HG02623 (cell line): Measurements from ENCODE around the gene SLC51A.
"Not testable (repeated sequence)": the region's sequence is repeated elsewhere in the genome, so short reads cannot be mapped to it uniquely, and the experiment has no call there.

ENCODE experiments used
- ATAC-seq: cut with Tn5 transposase; IDR thresholded peaks from one replicate; pipeline ENCODE4 v1.9.1; 2021; ENCODE audit warnings: moderate library complexity; ENCODE audit not compliant: unreplicated experiment

Gene SLC51A

GRCh38 chr3:196216089-196216564 is at the start of gene SLC51A:
SLC51A (plus strand) TSS chr3:196216534; CDS start chr3:196216713, 179 bp downstream.
- ATAC-seq, result no peak

- ATAC-seq, result no peak
Observed at GRCh38 chr3:196166741-196167140, 49.6 kb upstream of the SLC51A start.

GRCh38 chr3:196168808-196169391 is 47.4 kb upstream of the SLC51A start:
- no peak for ATAC-seq

DNA sequence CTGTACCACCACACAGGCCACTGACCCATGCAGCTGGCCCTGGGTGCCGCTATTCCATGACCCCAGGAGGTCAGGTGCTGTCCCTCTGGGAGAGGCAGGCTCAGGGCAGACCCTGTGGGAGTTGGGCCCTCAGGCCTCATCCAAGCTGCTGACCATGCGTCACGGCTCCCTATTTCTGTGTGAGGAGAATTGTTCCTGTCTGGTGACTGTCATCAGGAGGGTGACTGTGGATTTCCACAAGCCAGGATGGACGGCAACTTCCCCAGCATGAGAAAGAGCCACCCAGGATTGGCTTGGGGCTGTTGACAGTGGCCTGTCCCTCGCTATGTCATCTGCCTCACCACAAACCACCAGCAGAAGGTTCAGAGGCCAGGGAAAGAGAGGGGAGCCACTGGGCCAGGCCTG is 46.5 kb upstream of the SLC51A start:
- ATAC-seq, result no peak

- not testable (repeated sequence) for ATAC-seq
Observed at GRCh38 chr3:196170296-196170695, 46.0 kb upstream of the SLC51A start.

- ATAC-seq, result no peak
Observed at GRCh38 chr3:196174652-196175051, 41.7 kb upstream of the SLC51A start.

DNA sequence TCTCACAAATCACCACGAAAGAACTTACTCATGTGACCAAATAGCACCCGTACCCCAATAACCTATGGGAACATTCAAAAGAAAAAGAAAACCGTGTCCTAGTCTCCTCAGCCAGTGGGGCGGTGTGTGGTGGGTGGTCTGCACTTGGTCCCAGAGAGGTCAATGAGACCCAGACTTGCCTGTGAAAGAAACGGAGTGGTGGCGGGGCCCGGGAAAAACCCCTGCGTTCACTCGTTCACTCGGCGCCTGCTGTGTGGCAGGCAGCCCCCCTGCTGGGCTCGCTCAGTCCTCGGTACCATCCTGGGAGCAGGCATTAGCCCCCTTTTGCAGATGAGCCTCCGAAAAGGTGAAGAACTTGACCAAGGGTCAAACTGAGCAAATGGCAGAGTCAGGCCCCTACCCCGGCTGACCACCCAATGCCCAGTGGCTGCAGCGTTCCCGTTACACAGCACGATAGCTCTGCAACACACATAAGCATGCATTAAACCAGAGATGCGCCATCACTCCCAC is 41.2 kb upstream of the SLC51A start:
- no peak for ATAC-seq

DNA sequence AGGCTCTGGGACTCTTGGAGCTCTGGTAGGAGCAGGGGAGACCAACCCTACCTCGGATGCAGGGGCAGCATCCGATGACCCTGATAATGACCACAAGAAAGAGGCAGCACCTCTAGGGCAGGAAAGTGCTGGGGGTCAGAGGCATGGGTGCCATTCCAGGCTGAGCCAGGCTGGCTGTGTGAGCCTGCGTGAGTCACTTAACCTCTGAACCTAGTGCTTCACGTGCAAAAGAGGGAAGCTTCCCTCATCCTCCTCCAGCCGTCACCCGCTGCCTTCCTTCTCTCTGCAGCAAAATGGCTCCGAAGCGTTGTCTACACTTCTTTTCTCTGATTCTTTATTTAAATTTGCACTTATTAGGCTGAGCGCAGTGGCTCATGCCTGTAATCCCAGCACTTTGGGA is 40.6 kb upstream of the SLC51A start:
- no peak for ATAC-seq

DNA sequence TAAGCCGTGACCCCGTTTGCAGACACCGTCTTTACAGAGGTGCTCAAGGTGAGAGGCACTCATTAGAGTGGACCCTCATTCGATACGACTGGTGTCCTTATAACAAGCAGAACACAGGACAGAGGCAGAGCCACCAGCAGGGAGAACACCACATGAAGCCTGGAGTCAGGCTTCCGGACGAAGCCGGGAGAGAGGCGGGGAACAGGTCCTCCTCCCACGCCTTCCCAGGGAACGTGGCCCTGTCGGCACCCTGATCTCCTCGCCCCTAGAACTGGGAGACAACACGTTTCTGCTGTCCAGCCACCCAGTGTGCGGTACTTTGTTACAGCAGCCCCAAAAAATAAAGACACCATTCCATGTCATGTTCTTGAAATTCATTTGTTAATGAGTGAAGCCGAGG is 38.8 kb upstream of the SLC51A start:
- ATAC-seq, result no peak

DNA sequence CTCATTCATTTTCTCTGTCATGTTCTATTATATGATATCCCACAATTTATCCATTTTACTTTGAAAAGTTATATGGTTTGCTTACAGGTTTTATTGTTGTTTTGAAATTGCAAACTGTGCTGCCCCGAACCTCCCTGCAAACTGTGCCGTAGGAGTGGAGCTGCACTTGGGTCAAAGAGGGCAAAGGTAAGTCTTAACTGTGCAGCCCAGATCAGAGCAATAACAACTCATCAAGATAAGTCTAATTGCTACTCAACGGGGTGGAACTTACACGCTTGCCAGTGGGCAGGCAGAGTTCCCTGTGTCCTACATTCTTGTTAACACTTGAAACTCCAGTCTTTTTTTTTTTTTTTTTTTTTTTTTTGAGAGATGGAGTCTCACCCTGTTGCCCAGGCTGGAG is 38.4 kb upstream of the SLC51A start:
- no peak for ATAC-seq

DNA sequence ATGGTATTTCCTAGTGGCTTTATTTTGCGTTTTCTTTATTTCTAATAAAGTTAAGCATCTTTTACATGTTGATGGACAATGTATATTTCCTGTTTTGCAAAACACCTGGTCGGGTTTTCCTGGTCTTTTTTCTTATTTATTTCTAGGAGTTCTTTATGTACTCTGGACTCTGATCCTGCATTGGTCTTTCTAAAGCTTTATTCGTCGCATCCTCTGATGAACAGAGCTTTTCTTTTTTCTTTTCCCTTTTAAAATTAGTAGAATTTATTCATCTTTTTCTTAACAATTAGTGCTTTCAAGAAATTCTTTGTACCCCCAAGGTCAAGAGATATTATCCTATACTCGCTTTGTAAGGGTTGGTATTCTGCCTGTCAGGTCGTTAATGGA is 37.3 kb upstream of the SLC51A start:
- no peak for ATAC-seq

DNA sequence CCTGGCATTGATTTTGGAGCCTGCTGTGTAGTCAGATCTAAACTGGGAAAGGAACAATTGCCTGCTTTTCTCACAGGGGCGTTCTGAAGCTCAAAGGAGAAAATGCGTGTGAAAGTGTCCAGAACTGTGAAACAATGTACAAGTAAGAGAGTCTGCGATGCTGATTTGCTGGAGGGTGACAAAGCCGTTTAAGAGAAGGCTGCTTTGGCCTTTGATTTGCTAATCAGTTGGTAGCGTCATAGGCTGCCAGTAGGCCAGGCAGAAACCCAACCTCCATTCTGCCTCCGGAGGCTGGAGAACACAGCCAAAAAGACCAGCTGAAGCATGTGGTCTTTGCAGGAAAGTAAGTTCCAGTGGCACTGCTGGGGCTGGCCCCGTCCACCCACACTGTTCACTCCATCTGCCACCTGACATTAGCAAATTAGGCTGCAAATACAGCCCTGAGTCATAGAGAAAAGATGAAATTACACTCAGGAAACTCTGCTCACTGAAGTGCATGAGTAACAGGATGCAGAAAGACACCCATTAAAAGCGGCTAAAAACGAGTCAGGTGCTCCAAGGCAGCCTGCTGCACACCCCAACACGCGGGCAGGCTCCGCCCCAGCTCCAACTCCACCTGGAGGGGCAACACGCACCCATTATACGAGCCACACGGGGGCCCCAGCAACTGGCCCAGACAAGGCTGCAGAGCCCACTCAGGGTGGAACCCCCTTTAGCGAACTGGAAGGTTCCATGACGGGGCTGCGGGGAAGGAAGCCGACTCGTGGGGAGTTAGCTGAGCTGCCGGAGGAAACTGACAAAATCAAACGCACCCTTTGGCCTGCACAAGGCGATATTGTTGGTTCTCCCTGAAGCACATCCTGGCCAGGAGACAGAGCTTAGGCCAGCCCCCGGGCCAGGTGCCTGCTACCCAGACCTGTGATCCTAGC is 36.7 kb upstream of the SLC51A start:
- peak; percentile 62 for ATAC-seq

- no peak for ATAC-seq
Observed at GRCh38 chr3:196180346-196180745, 36.0 kb upstream of the SLC51A start.

DNA sequence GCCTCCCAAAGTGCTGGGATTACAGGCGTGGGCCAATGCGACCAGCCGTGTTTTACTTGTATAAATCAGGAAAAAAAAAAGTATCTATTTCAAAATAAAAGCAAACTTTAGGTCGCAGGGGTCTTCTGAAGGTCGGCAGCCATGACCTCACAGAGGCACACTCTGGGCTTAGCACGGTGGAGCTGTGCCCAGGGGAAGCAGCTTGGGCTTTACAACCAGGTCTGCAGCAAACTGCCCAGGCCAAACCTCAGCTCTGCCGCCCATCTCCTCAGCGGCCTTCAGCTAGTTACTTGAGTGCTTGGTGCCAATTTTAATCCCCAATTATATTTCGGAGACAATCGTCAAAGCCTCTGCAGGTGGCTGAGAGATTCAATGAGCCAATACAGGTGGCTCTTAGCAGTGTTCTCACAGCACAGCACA is 35.2 kb upstream of the SLC51A start:
- no peak for ATAC-seq

DNA sequence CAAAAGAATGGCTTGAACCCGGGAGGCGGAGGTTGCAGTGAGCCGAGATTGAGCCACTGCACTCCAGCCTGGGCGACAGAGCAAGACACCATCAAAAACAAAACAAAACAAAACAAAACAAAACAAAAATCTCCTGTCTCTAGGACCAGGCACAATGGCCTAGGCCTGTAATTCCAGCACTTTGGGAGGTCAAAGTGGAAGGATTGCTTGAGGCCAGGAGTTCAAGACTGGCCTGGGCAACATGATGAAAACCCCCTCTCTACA is 32.2 kb upstream of the SLC51A start:
- not testable (repeated sequence) for ATAC-seq

GRCh38 chr3:196184881-196185280 is 31.5 kb upstream of the SLC51A start:
- no peak for ATAC-seq

GRCh38 chr3:196186651-196187573 is 29.4 kb upstream of the SLC51A start:
- ATAC-seq, result no peak

GRCh38 chr3:196189566-196190347 is 26.6 kb upstream of the SLC51A start:
- no peak for ATAC-seq

- peak; percentile 57 for ATAC-seq
Observed at GRCh38 chr3:196192036-196192523, 24.3 kb upstream of the SLC51A start.

DNA sequence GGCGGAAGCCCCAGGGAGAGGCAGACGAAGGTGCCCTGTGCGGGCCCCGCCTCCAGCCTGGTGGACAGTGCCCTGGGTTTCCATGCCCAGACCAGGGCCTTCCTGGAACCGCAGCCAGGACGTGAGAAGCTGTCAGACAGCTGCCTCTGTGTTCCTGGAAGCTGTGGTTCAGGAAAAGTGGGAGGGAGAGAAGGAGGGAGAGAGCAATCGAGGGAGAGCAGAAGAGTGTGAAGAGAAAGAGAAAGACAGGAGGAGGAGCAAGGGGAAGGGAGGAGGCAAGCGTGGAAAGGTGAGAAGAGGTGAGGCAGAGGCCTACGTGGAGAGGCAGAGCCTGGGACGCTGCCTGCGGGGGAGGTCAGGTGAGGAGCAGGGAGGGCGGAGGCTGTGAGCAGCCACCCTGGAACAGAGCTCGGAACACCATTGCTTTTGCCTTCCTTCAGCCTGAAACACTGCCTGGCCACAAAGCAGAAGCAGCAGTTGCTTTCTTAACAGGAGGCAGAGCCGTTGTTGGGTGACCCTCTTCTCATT is 23.7 kb upstream of the SLC51A start:
- ATAC-seq, result peak; percentile 21
